NB4 (cell line): Measurements from ENCODE around the gene DENND10.

Source experiments
- DNase-seq: peaks from one replicate; pipeline ENCODE4 v3.0.0; 2010; ENCODE audit warnings: low read depth
- H3K4me3 ChIP-seq: one replicate; pipeline ENCODE4 v1.5.1; 2011; ENCODE audit warnings: mild to moderate bottlenecking, low read depth, low read length, moderate library complexity
- CTCF ChIP-seq: IDR thresholded peaks from one replicate; pipeline ENCODE4 v1.5.1; 2012; ENCODE audit warnings: low read depth, low read length
- MYC ChIP-seq: IDR thresholded peaks from 2 replicates; pipeline ENCODE4 v1.6.1; 2011; ENCODE audit warnings: low read depth, low read length
- POLR2A ChIP-seq: IDR thresholded peaks from 2 replicates; pipeline ENCODE4 v1.6.1; 2011; ENCODE audit warnings: mild to moderate bottlenecking; ENCODE audit not compliant: insufficient read length; ENCODE audit errors: extremely low read depth
- TF ChIP-seq, protein P1 (sequence below): IDR thresholded peaks from 2 replicates; pipeline ENCODE4 v1.6.1; 2011; ENCODE audit warnings: low read depth, low read length

The DENND10 gene

DNA sequence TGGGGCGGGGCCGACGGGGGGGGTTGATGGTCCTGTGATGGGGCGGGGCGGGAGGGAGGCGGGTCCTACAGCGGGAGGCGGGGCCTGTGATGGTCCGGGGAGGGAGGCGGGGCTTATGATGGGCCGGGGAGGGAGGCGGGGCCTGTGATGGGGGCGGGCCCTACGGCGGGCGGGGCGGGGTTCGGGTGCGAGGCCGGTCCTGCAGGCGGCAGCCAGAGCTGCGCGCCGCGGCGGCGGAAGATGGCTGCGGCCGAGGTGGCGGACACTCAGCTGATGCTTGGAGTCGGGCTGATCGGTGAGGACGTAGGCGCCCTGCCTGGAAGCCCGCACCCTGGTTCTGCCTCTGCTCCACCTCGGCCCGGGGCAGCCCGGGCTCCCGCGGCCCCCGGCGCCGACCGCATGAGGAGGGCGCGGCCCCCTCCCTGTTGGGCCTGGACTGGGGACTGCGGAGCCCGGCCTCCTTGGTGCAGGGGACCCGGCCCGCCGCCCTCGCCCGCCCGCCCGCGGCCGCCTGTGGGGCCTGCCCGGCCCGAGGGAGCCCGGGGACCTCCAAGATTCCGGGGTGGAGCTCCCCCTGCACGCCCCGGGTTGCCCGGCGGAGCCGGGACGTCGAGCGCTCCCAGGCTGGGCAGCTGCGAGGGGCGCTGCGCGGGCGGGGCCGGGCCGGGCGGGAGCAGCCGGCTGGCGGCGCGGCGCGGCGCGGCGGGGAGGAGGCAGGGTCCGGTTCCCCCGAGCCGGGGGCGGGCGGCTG lies at the start of gene DENND10:
DENND10 (plus strand) TSS at position 211 of the 751 bp plus-strand sequence; CDS start at position 241, 30 bp downstream.
- peak; percentile 88 for DNase-seq
- TF ChIP-seq POLR2A (peak; percentile 95), MYC (peak; percentile 25), CTCF (no peak)
- TF ChIP-seq, protein P1, sequence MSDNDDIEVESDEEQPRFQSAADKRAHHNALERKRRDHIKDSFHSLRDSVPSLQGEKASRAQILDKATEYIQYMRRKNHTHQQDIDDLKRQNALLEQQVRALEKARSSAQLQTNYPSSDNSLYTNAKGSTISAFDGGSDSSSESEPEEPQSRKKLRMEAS: 0 out of 2 replicates have a peak, but pooled peaks have one; percentile 15
- H3K4me3 ChIP-seq: peak within 1 kb of the TSS; percentile 92

GRCh38 chr10:119055472-119055871 lies 48.4 kb upstream of the DENND10 start:
- DNase-seq: no peak
- TF ChIP-seq POLR2A: no peak
- TF ChIP-seq, protein P1: no peak
- TF ChIP-seq MYC: no peak
- TF ChIP-seq CTCF: no peak
- H3K4me3 ChIP-seq: no peak overlapping the region

DNA sequence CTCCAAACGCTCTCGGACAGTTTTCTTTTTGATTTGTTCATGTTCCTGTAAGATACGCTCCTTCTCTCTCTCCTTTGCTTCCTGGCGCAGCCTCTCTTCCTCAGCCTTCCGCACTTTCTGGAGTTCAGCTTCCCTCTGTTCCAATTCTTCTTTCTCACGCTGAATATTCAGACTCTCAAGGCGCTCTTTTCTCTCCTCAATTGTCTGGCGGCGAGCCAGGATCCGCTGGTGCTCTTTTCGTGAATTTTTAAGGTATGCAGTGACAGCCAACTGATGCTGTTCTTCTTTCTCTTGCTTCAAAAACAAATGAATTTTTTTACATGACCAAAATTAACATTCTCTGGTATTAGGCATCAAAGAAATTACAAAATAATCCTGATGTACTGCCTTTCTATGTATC lies 45.9 kb upstream of the DENND10 start:
- no peak overlapping the region for H3K4me3 ChIP-seq
- no peak for DNase-seq
- TF ChIP-seq, protein P1: no peak
- TF ChIP-seq POLR2A: no peak
- no peak for TF ChIP-seq CTCF
- TF ChIP-seq MYC: no peak

- TF ChIP-seq CTCF (no peak), MYC (no peak), POLR2A (no peak)
- TF ChIP-seq, protein P1: no peak
- no peak for DNase-seq
- H3K4me3 ChIP-seq: no peak overlapping the region
These were observed 44.4 kb upstream of the DENND10 start for GRCh38 chr10:119059557-119059956.

GRCh38 chr10:119060107-119060506 lies 43.8 kb upstream of the DENND10 start:
- TF ChIP-seq CTCF (no peak), MYC (no peak), POLR2A (no peak)
- TF ChIP-seq, protein P1: no peak
- no peak for DNase-seq
- no peak overlapping the region for H3K4me3 ChIP-seq

- TF ChIP-seq MYC (no peak), POLR2A (no peak), CTCF (no peak)
- TF ChIP-seq, protein P1: no peak
- DNase-seq: no peak
- no peak overlapping the region for H3K4me3 ChIP-seq
These were observed 42.6 kb upstream of the DENND10 start for GRCh38 chr10:119061352-119061751.
